ENCODE measurements around the gene EPHA8.

GRCh38 chr1:22563671-22564602, 648 bp downstream of the EPHA8 start:
- TF ChIP-seq GATA3 (IDR thresholded peaks at IDR 0.05; ENCODE audit: low read depth, low read length), result no peak
- TF ChIP-seq GATA2 (IDR thresholded peaks at IDR 0.05; ENCODE audit: low read depth, low read length), result no peak
